GM19025 (cell line): ENCODE results near the gene SLC13A3.

Experiments used
- ATAC-seq: cut with Tn5 transposase; IDR thresholded peaks from one replicate; pipeline ENCODE4 v1.9.1; 2021; ENCODE audit warnings: mild to moderate bottlenecking, low read depth, moderate library complexity; ENCODE audit not compliant: unreplicated experiment

Gene SLC13A3

GRCh38 chr20:46546298-46546697 lies 105.0 kb downstream of the SLC13A3 start:
- ATAC-seq: no peak

GRCh38 chr20:46545827-46546138 lies 105.5 kb downstream of the SLC13A3 start:
- ATAC-seq: no peak

GRCh38 chr20:46545077-46545826 lies 106.0 kb downstream of the SLC13A3 start:
- ATAC-seq: no peak

GRCh38 chr20:46544576-46544975 lies 106.7 kb downstream of the SLC13A3 start:
- no peak for ATAC-seq

GRCh38 chr20:46543959-46544358 lies 107.3 kb downstream of the SLC13A3 start:
- no peak for ATAC-seq

- ATAC-seq: no peak
Measured at GRCh38 chr20:46543033-46543432, 108.2 kb downstream of the SLC13A3 start.

- ATAC-seq: no peak
Measured at GRCh38 chr20:46541229-46541935, 109.9 kb downstream of the SLC13A3 start.

- ATAC-seq: no peak
Measured at GRCh38 chr20:46539113-46539512, 112.1 kb downstream of the SLC13A3 start.

- ATAC-seq: no peak
Measured at GRCh38 chr20:46530640-46531039, 120.6 kb downstream of the SLC13A3 start.

GRCh38 chr20:46523696-46524328 lies 127.4 kb downstream of the SLC13A3 start:
- no peak for ATAC-seq

- ATAC-seq: no peak
Measured at GRCh38 chr20:46523108-46523507, 128.2 kb downstream of the SLC13A3 start.

GRCh38 chr20:46520976-46521579 lies 130.2 kb downstream of the SLC13A3 start:
- no peak for ATAC-seq

- no peak for ATAC-seq
Measured at GRCh38 chr20:46520540-46520939, 130.7 kb downstream of the SLC13A3 start.

GRCh38 chr20:46519471-46520068 lies 131.7 kb downstream of the SLC13A3 start:
- no peak for ATAC-seq

- no peak for ATAC-seq
Measured at GRCh38 chr20:46512943-46513844, 138.1 kb downstream of the SLC13A3 start, which contains the start of gene ZNF334. ZNF334 (minus strand) TSS chr20:46513559; CDS start chr20:46512102, 1,457 bp downstream.

- no peak for ATAC-seq
Measured at GRCh38 chr20:46509523-46509922, 141.7 kb downstream of the SLC13A3 start.
